H9 (cell line): ENCODE data around the gene MAP3K8. TPM values are rescaled to one million over a fixed set of nuclear protein-coding genes. Genes with fewer than 3 reads are reported as not detected.

Experiments used
- DNase-seq: peaks from one replicate; pipeline ENCODE4 v3.0.0-alpha.2; 2017
- H2AFZ ChIP-seq: one replicate; pipeline ENCODE4 v1.6.1; 2013; ENCODE audit warnings: mild to moderate bottlenecking, low read length, control low read depth, moderate library complexity
- H2AK5ac ChIP-seq: 2 replicates; pipeline ENCODE4 v1.6.1; 2013; ENCODE audit warnings: low read length, control low read depth, mixed read lengths; ENCODE audit not compliant: insufficient read length
- H2BK120ac ChIP-seq: one replicate; pipeline ENCODE4 v1.6.1; 2013; ENCODE audit warnings: low read depth, mild to moderate bottlenecking, low read length, control low read depth, inconsistent platforms; ENCODE audit not compliant: poor library complexity, severe bottlenecking
- H2BK12ac ChIP-seq: 2 replicates; pipeline ENCODE4 v1.6.1; 2013; ENCODE audit warnings: low read length, control low read depth, mixed read lengths, low read depth; ENCODE audit not compliant: insufficient read length
- H2BK15ac ChIP-seq: 2 replicates; pipeline ENCODE4 v1.6.1; 2013; ENCODE audit warnings: low read depth, low read length, control low read depth
- H2BK20ac ChIP-seq: one replicate; pipeline ENCODE4 v1.6.1; 2013; ENCODE audit warnings: low read depth, mild to moderate bottlenecking, low read length, control low read depth, inconsistent platforms; ENCODE audit not compliant: poor library complexity, severe bottlenecking
- H2BK5ac ChIP-seq: 2 replicates; pipeline ENCODE4 v1.6.1; 2013; ENCODE audit warnings: low read length, control low read depth, mixed read lengths; ENCODE audit not compliant: insufficient read length
- H3K14ac ChIP-seq: 2 replicates; pipeline ENCODE4 v1.6.1; 2013; ENCODE audit warnings: low read length, control low read depth; ENCODE audit not compliant: insufficient read depth
- H3K18ac ChIP-seq: 2 replicates; pipeline ENCODE4 v1.6.1; 2013; ENCODE audit warnings: low read depth, mild to moderate bottlenecking, mixed read lengths, low read length, control low read depth; ENCODE audit not compliant: insufficient read length
- H3K23ac ChIP-seq: 2 replicates; pipeline ENCODE4 v1.6.1; 2013; ENCODE audit warnings: low read length, control low read depth, mixed read lengths, low read depth; ENCODE audit not compliant: insufficient read length
- H3K23me2 ChIP-seq: 2 replicates; pipeline ENCODE4 v1.6.1; 2013; ENCODE audit warnings: low read depth, mild to moderate bottlenecking, mixed read lengths, low read length, control low read depth; ENCODE audit not compliant: insufficient read length, poor library complexity, severe bottlenecking
- H3K27ac ChIP-seq: 2 replicates; pipeline ENCODE4 v1.5.1; 2013; ENCODE audit warnings: low read length, control low read depth, mixed read lengths, low read depth; ENCODE audit not compliant: insufficient read length
- H3K27me3 ChIP-seq: 2 replicates; pipeline ENCODE4 v1.6.1; 2013; ENCODE audit warnings: low read length, control low read depth, inconsistent platforms; ENCODE audit not compliant: insufficient read depth
- H3K4ac ChIP-seq: 2 replicates; pipeline ENCODE4 v1.6.1; 2013; ENCODE audit warnings: low read depth, mild to moderate bottlenecking, control low read depth, inconsistent platforms, low read length, moderate library complexity
- H3K4me1 ChIP-seq: 2 replicates; pipeline ENCODE4 v1.6.1; 2013; ENCODE audit warnings: low read length, control low read depth, inconsistent platforms; ENCODE audit not compliant: insufficient read depth
- H3K4me2 ChIP-seq: 2 replicates; pipeline ENCODE4 v1.6.1; 2013; ENCODE audit warnings: low read length, control low read depth, mixed read lengths; ENCODE audit not compliant: insufficient read length, insufficient read depth
- H3K56ac ChIP-seq: 2 replicates; pipeline ENCODE4 v1.6.1; 2013; ENCODE audit warnings: low read depth, mild to moderate bottlenecking, mixed read lengths, low read length, control low read depth; ENCODE audit not compliant: insufficient read length
- H3K79me1 ChIP-seq: 2 replicates; pipeline ENCODE4 v1.6.1; 2013; ENCODE audit warnings: low read depth, mild to moderate bottlenecking, moderate library complexity, low read length, control low read depth, inconsistent platforms; ENCODE audit not compliant: insufficient read depth, poor library complexity, severe bottlenecking
- H3K79me2 ChIP-seq: 2 replicates; pipeline ENCODE4 v1.6.1; 2013; ENCODE audit warnings: low read length, control low read depth, inconsistent platforms; ENCODE audit not compliant: insufficient read depth
- H3K9ac ChIP-seq: 2 replicates; pipeline ENCODE4 v1.6.1; 2013; ENCODE audit warnings: low read length, control low read depth, mixed read lengths; ENCODE audit not compliant: insufficient read length; ENCODE audit errors: extremely low read depth
- H3K9me3 ChIP-seq: one replicate; pipeline ENCODE4 v1.6.1; 2013; ENCODE audit warnings: low read depth, low read length, inconsistent platforms; ENCODE audit not compliant: control insufficient read depth
- H3T11ph ChIP-seq: one replicate; pipeline ENCODE4 v1.6.1; 2013; ENCODE audit warnings: mild to moderate bottlenecking, low read length, control low read depth, inconsistent platforms
- H4K20me1 ChIP-seq: one replicate; pipeline ENCODE4 v1.6.1; 2013; ENCODE audit not compliant: control insufficient read depth, insufficient read length, insufficient read depth
- H4K5ac ChIP-seq: 2 replicates; pipeline ENCODE4 v1.6.1; 2013; ENCODE audit warnings: low read depth, mild to moderate bottlenecking, mixed read lengths, low read length, control low read depth; ENCODE audit not compliant: insufficient read length
- H4K8ac ChIP-seq: replicated peaks from 2 replicates; pipeline ENCODE4 v1.6.1; 2013; ENCODE audit warnings: low read length, control low read depth, mixed read lengths, low read depth; ENCODE audit not compliant: insufficient read length
- H4K91ac ChIP-seq: 2 replicates; pipeline ENCODE4 v1.6.1; 2013; ENCODE audit warnings: low read depth, mild to moderate bottlenecking, moderate library complexity, mixed read lengths, low read length, control low read depth; ENCODE audit not compliant: insufficient read length
- H3K27ac Mint-ChIP-seq, 3 experiments: 2 replicates in 2 of 3; 3 replicates in 1 of 3; pipeline ENCODE4 v1.8.0; 2020 to 2021; ENCODE audit warnings: mixed read lengths in 3 of 3, mild to moderate bottlenecking in 1 of 3, moderate library complexity in 1 of 3
- H3K27me3 Mint-ChIP-seq: 2 replicates; pipeline ENCODE4 v1.8.0; 2021; ENCODE audit warnings: low read depth, mild to moderate bottlenecking, moderate library complexity, mixed read lengths
- H3K36me3 Mint-ChIP-seq, 3 experiments: 2 replicates in 2 of 3; 3 replicates in 1 of 3; pipeline ENCODE4 v1.8.0; 2020 to 2021; ENCODE audit warnings: low read depth in 3 of 3, mixed read lengths in 3 of 3; ENCODE audit not compliant: insufficient read depth in 1 of 3
- H3K4me1 Mint-ChIP-seq, 2 experiments: 2 replicates each; pipeline ENCODE4 v1.8.0; 2020; ENCODE audit warnings: mixed read lengths in 2 of 2
- H3K4me3 Mint-ChIP-seq, 2 experiments: 2 replicates in 1 of 2; 3 replicates in 1 of 2; pipeline ENCODE4 v1.8.0; 2020 to 2021; ENCODE audit warnings: mild to moderate bottlenecking in 2 of 2, mixed read lengths in 2 of 2, moderate library complexity in 1 of 2
- H3K9me3 Mint-ChIP-seq, 2 experiments: 2 replicates in 1 of 2; 3 replicates in 1 of 2; pipeline ENCODE4 v1.8.0; 2020; ENCODE audit warnings: mild to moderate bottlenecking in 2 of 2, mixed read lengths in 2 of 2, moderate library complexity in 1 of 2
- CTCF ChIP-seq: fragments of 200-600 bp; sonication (generic); conservative IDR thresholded peaks from 3 replicates; pipeline ENCODE4 v1.8.0; 2021; ENCODE audit warnings: antibody characterized with exemption, mild to moderate bottlenecking
- WGBS: extraction: QIAGEN DNeasy Blood & Tissue Kit; methylation state at CpG from one replicate; pipeline ENCODE4 v1.1.7; 2013; ENCODE audit warnings: missing lambda C conversion rate, low lambda C conversion rate, mixed read lengths; ENCODE audit not compliant: insufficient read length; ENCODE audit errors: extremely low coverage; 5-methylcytosine and 5-hydroxymethylcytosine counted together
- total RNA-seq: library from RNA; stranded (reverse); gene quantifications from 2 replicates; pipeline ENCODE4 v1.2.1, GENCODE V29; 2021

Gene MAP3K8
- total RNA-seq, 1 experiment from 2014 or later, result 3.5 TPM

- Histone ChIP-seq H3K14ac (no peak overlapping the region), H3K79me2 (no peaks in the 10 kb centered on the region), H3K9ac (no peak overlapping the region), H3K23me2 (no peaks in the 10 kb centered on the region), H3K9me3 (no peaks in the 10 kb centered on the region), H3T11ph (no peak overlapping the region), H2AK5ac (no peak overlapping the region), H2BK120ac (no peak overlapping the region), H4K5ac (no peak overlapping the region), H4K8ac (no peak overlapping the region), H2BK12ac (no peak overlapping the region), H3K4me2 (no peak overlapping the region), H2BK20ac (no peak overlapping the region), H3K56ac (no peak overlapping the region), H2BK5ac (no peak overlapping the region), H2BK15ac (no peak overlapping the region), H3K4me1 (no peaks in the 10 kb centered on the region), H3K27me3 (no peaks in the 10 kb centered on the region), H3K23ac (no peak overlapping the region), H3K79me1 (no peaks in the 10 kb centered on the region), H4K20me1 (no peaks in the 10 kb centered on the region), H3K4ac (no peak overlapping the region), H3K27ac (no peak overlapping the region), H4K91ac (no peak overlapping the region), H2AFZ (no peak overlapping the region), H3K18ac (no peak overlapping the region)
- Mint-ChIP-seq H3K27ac (no peak overlapping the region), H3K4me1 (no peaks in the 10 kb centered on the region), H3K4me3 (no peak overlapping the region), H3K36me3 (peaks cover 5 to 10% (median 7%) of the 10 kb centered on the region in 3 experiments; a peak in 6 of 7 replicates), H3K9me3 (no peaks in the 10 kb centered on the region), H3K27me3 (no peaks in the 10 kb centered on the region)
- no CpG with 5 or more reads among the region's 2 CpGs for WGBS
- TF ChIP-seq CTCF, result no peak
- no peak for DNase-seq
Measured at GRCh38 chr10:30445711-30446110, 11.7 kb downstream of the MAP3K8 start.
